K562 (cell line): Measurements from ENCODE around the gene TRAPPC13.

Experiments
- HDAC2 ChIP-seq: fragments of 450-650 bp; IDR thresholded peaks from 2 replicates; pipeline ENCODE4 v1.6.1; 2016; ENCODE audit warnings: mild to moderate bottlenecking
- MYC ChIP-seq, 2 experiments: fragments of 250-450 bp in 1 of 2; sonication (Bioruptor Pico) in 1 of 2; IDR thresholded peaks; 2 replicates each; pipeline versions ENCODE4 v1.5.1 to v1.6.1; 2012 to 2021; ENCODE audit warnings: low read depth in 2 of 2, borderline replicate concordance in 1 of 2, improper control_type of control experiment in 1 of 2, low read length in 1 of 2, mild to moderate bottlenecking in 1 of 2, moderate library complexity in 1 of 2
- PHB2 ChIP-seq: fragments of 450-650 bp; IDR thresholded peaks from 2 replicates; pipeline ENCODE4 v1.6.1; 2017; ENCODE audit warnings: low read depth
- POLR2A ChIP-seq: fragments of 450-650 bp; conservative IDR thresholded peaks from 2 replicates; pipeline ENCODE4 v1.6.1; 2016
- U2AF1 ChIP-seq: fragments of 200-400 bp; formaldehyde crosslinking; optimal IDR thresholded peaks from 2 replicates; pipeline ENCODE3; 2017; ENCODE audit warnings: mild to moderate bottlenecking, low read depth, low read length, moderate library complexity
- ZBTB1 ChIP-seq: sonication (generic); formaldehyde crosslinking; IDR thresholded peaks from 2 replicates; pipeline ENCODE4 v1.8.1; 2023; ENCODE audit warnings: missing genetic modification reagents, low read depth, mild to moderate bottlenecking, borderline replicate concordance
- ZKSCAN1 ChIP-seq: fragments of 150-350 bp; IDR thresholded peaks from 2 replicates; pipeline ENCODE4 v1.6.1; 2016; ENCODE audit warnings: low read depth, low read length
- TF ChIP-seq, protein P1 (sequence below): sonication (generic); formaldehyde crosslinking; IDR thresholded peaks from 2 replicates; pipeline ENCODE4 v1.8.0; 2022; ENCODE audit warnings: mild to moderate bottlenecking, missing genetic modification reagents

DNA sequence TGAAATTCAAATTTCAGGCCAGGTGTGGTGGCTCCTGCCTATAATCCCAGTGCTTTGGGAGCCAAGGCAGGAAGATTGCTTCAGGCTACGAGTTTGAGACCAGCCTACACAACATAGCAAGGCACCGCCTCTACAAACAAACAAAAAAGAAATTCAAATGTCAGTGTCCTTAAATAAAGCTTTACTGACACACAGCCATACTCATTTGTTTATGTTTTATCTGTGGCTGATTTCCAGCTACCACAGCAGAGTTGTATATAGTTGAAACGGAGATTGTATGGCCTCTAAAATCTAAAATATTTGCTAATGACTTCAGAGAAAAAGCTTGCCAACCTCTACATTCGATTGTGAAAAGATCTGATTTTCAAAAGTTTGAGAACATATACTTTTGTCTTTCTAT lies 15.4 kb downstream of the TRAPPC13 start:
- TF ChIP-seq MYC (IDR thresholded peaks at IDR 0.05; ENCODE audit: low read depth, low read length) (no peak), MYC (CRISPR knock-in tag; IDR thresholded peaks at IDR 0.05; ENCODE audit: borderline replicate concordance, low read depth) (no peak), ZKSCAN1 (no peak), ZBTB1 (CRISPR knock-in tag) (no peak), POLR2A (no peak), PHB2 (no peak), HDAC2 (no peak), U2AF1 (no peak)
- TF ChIP-seq, protein P1, sequence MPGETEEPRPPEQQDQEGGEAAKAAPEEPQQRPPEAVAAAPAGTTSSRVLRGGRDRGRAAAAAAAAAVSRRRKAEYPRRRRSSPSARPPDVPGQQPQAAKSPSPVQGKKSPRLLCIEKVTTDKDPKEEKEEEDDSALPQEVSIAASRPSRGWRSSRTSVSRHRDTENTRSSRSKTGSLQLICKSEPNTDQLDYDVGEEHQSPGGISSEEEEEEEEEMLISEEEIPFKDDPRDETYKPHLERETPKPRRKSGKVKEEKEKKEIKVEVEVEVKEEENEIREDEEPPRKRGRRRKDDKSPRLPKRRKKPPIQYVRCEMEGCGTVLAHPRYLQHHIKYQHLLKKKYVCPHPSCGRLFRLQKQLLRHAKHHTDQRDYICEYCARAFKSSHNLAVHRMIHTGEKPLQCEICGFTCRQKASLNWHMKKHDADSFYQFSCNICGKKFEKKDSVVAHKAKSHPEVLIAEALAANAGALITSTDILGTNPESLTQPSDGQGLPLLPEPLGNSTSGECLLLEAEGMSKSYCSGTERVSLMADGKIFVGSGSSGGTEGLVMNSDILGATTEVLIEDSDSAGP = no peak
